H1 (cell line): ENCODE measurements around the gene SLC25A22. TPM values are rescaled to one million over a fixed set of nuclear protein-coding genes. Genes with fewer than 3 reads are reported as not detected.

Experiments used
- CTCF ChIA-PET: fragments of 300-600 bp; sonication (Branson Sonifier 250); formaldehyde crosslinking; loops from one replicate; lab custom pipeline; 2021; ENCODE audit not compliant: partially characterized antibody; lab: Charles Lee
- POLR2A ChIA-PET: fragments of 300-600 bp; sonication (Branson Sonifier 250); formaldehyde crosslinking; loops from one replicate; lab custom pipeline; 2021; ENCODE audit warnings: inconsistent platforms; ENCODE audit not compliant: partially characterized antibody; lab: Charles Lee
- DNase-seq, 2 experiments: peaks; one replicate each; pipeline versions ENCODE4 v3.0.0 to v3.0.0-alpha.2; 2010 to 2022; ENCODE audit warnings: low spot score in 2 of 2, low read depth in 1 of 2, mixed read lengths in 1 of 2
- FAIRE-seq: peaks from 2 replicates; lab custom pipeline; 2011; peaks lifted over from hg19 to GRCh38; lab: Jason Lieb, UNC
- H2AFZ ChIP-seq: 2 replicates; pipeline ENCODE4 v1.8.1; 2012; ENCODE audit warnings: low read length, inconsistent platforms
- H2AK5ac ChIP-seq: 2 replicates; pipeline ENCODE4 v1.6.1; 2013; ENCODE audit warnings: low read depth, low read length
- H2BK120ac ChIP-seq: replicated peaks from 2 replicates; pipeline ENCODE3; 2013; ENCODE audit warnings: low read depth, low read length, inconsistent platforms
- H2BK12ac ChIP-seq: 2 replicates; pipeline ENCODE4 v1.6.1; 2013; ENCODE audit warnings: low read depth, low read length
- H2BK15ac ChIP-seq: 2 replicates; pipeline ENCODE4 v1.6.1; 2013; ENCODE audit warnings: low read length
- H2BK20ac ChIP-seq: 2 replicates; pipeline ENCODE4 v1.6.1; 2013; ENCODE audit warnings: low read length
- H2BK5ac ChIP-seq: 2 replicates; pipeline ENCODE4 v1.6.1; 2013; ENCODE audit warnings: low read depth, low read length
- H3K14ac ChIP-seq: 2 replicates; pipeline ENCODE4 v1.6.1; 2013; ENCODE audit warnings: inconsistent platforms; ENCODE audit not compliant: insufficient read length
- H3K18ac ChIP-seq: 2 replicates; pipeline ENCODE4 v1.6.1; 2013; ENCODE audit warnings: low read length; ENCODE audit errors: extremely low read depth
- H3K23ac ChIP-seq: 2 replicates; pipeline ENCODE4 v1.6.1; 2013; ENCODE audit warnings: inconsistent platforms; ENCODE audit not compliant: insufficient read length
- H3K23me2 ChIP-seq: 2 replicates; pipeline ENCODE4 v1.6.1; 2013; ENCODE audit warnings: low read depth, low read length
- H3K27ac ChIP-seq: 2 replicates; pipeline ENCODE4 v1.6.1; 2011; ENCODE audit warnings: low read depth, low read length, inconsistent platforms
- H3K27me3 ChIP-seq, 4 experiments: replicated peaks in 1 of 4; 1 replicate in 1 of 4; 2 replicates in 3 of 4; pipeline versions ENCODE4 v1.6.1 to v1.8.1; 2011 to 2013; ENCODE audit warnings: low read length in 3 of 4, mild to moderate bottlenecking in 3 of 4, inconsistent platforms in 2 of 4, mixed read lengths in 2 of 4, moderate library complexity in 1 of 4; ENCODE audit not compliant: control insufficient read depth in 3 of 4, insufficient read depth in 3 of 4; ENCODE audit errors: extremely low read depth in 1 of 4
- H3K36me3 ChIP-seq, 4 experiments: 2 replicates each; pipeline versions ENCODE4 v1.6.1 to v1.8.1; 2011 to 2013; ENCODE audit warnings: mild to moderate bottlenecking in 4 of 4, low read length in 3 of 4, moderate library complexity in 2 of 4, control low read depth in 1 of 4, inconsistent platforms in 1 of 4; ENCODE audit not compliant: insufficient read depth in 4 of 4, control insufficient read depth in 2 of 4
- H3K4ac ChIP-seq: replicated peaks from 2 replicates; pipeline ENCODE3; 2013; ENCODE audit warnings: low read length, low read depth, mixed read lengths, inconsistent platforms; ENCODE audit not compliant: insufficient read length
- H3K4me1 ChIP-seq, 4 experiments: replicated peaks in 1 of 4; 1 replicate in 1 of 4; 2 replicates in 3 of 4; pipeline versions ENCODE4 v1.6.1 to v1.8.1; 2011 to 2013; ENCODE audit warnings: low read length in 3 of 4, inconsistent platforms in 2 of 4, mixed read lengths in 1 of 4; ENCODE audit not compliant: insufficient read depth in 4 of 4, control insufficient read depth in 3 of 4
- H3K4me2 ChIP-seq, 2 experiments: 2 replicates each; pipeline versions ENCODE4 v1.6.1 to v1.8.1; 2011 to 2013; ENCODE audit warnings: low read depth in 2 of 2, low read length in 2 of 2, control low read depth in 1 of 2, inconsistent platforms in 1 of 2, mild to moderate bottlenecking in 1 of 2; ENCODE audit not compliant: insufficient read depth in 1 of 2
- H3K4me3 ChIP-seq, 4 experiments: fragments of 200-600, 300-600 bp in 1 of 4; sonication (generic), shearing (Covaris generic), sonication (Bioruptor Twin) in 1 of 4; 2 replicates each; pipeline versions ENCODE4 v1.5.1 to v1.8.1; 2011 to 2016; ENCODE audit warnings: low read length in 4 of 4, low read depth in 3 of 4, control low read depth in 2 of 4, inconsistent platforms in 2 of 4, mild to moderate bottlenecking in 2 of 4, mixed read lengths in 1 of 4, moderate library complexity in 1 of 4; ENCODE audit not compliant: insufficient read depth in 2 of 4; ENCODE audit errors: extremely low read depth in 1 of 4
- H3K56ac ChIP-seq: replicated peaks from 2 replicates; pipeline ENCODE3; 2013; ENCODE audit warnings: low read depth, mild to moderate bottlenecking, mixed read lengths, low read length, inconsistent platforms; ENCODE audit not compliant: insufficient read length
- H3K79me1 ChIP-seq: 2 replicates; pipeline ENCODE4 v1.6.1; 2013; ENCODE audit warnings: low read depth, low read length, control low read depth
- H3K79me2 ChIP-seq, 2 experiments: 2 replicates each; pipeline versions ENCODE4 v1.6.1 to v1.8.1; 2012 to 2013; ENCODE audit warnings: low read length in 2 of 2, mild to moderate bottlenecking in 2 of 2, inconsistent platforms in 1 of 2; ENCODE audit not compliant: insufficient read depth in 2 of 2, control insufficient read depth in 1 of 2
- H3K9ac ChIP-seq, 4 experiments: replicated peaks in 1 of 4; 1 replicate in 1 of 4; 2 replicates in 3 of 4; pipeline versions ENCODE4 v1.6.1 to v1.8.1; 2011 to 2013; ENCODE audit warnings: low read depth in 3 of 4, low read length in 3 of 4, control low read depth in 2 of 4, mild to moderate bottlenecking in 2 of 4, moderate library complexity in 2 of 4, inconsistent platforms in 1 of 4; ENCODE audit errors: extremely low read depth in 1 of 4
- H3K9me3 ChIP-seq, 2 experiments: 2 replicates each; pipeline versions ENCODE4 v1.6.1 to v1.8.1; 2012 to 2013; ENCODE audit warnings: mild to moderate bottlenecking in 2 of 2, moderate library complexity in 2 of 2, control low read depth in 1 of 2, inconsistent platforms in 1 of 2, low read depth in 1 of 2, low read length in 1 of 2, mixed read lengths in 1 of 2; ENCODE audit not compliant: insufficient read depth in 2 of 2
- H4K20me1 ChIP-seq, 2 experiments: replicated peaks in 1 of 2; 2 replicates each; pipeline versions ENCODE3 to v1.8.1; 2011 to 2013; ENCODE audit warnings: inconsistent platforms in 2 of 2, low read length in 2 of 2, mild to moderate bottlenecking in 1 of 2; ENCODE audit not compliant: insufficient read depth in 2 of 2, control insufficient read depth in 1 of 2
- H4K5ac ChIP-seq: 2 replicates; pipeline ENCODE4 v1.6.1; 2013; ENCODE audit warnings: low read length, low read depth, mixed read lengths, inconsistent platforms; ENCODE audit not compliant: insufficient read length
- H4K8ac ChIP-seq: 2 replicates; pipeline ENCODE4 v1.8.0; 2013; ENCODE audit warnings: mild to moderate bottlenecking, moderate library complexity, low read length, inconsistent platforms; ENCODE audit not compliant: insufficient read depth; ENCODE audit errors: extremely low read depth
- H4K91ac ChIP-seq: replicated peaks from 2 replicates; pipeline ENCODE3; 2013; ENCODE audit warnings: low read length, mixed read lengths, inconsistent platforms; ENCODE audit not compliant: insufficient read length
- POLR2AphosphoS5 ChIP-seq: IDR thresholded peaks from 2 replicates; pipeline ENCODE4 v1.6.1; 2011; ENCODE audit warnings: low read depth, low read length
- RAD21 ChIP-seq, 2 experiments: IDR thresholded peaks in 1 of 2; conservative IDR thresholded peaks in 1 of 2; 2 replicates each; pipeline ENCODE4 v1.6.1; 2011; ENCODE audit warnings: low read depth in 2 of 2, low read length in 2 of 2, improper control_type of control experiment in 1 of 2, inconsistent platforms in 1 of 2, mild to moderate bottlenecking in 1 of 2, moderate library complexity in 1 of 2
- RBBP5 ChIP-seq: IDR thresholded peaks from 2 replicates; pipeline ENCODE4 v1.7.1; 2012; ENCODE audit warnings: low read depth, mild to moderate bottlenecking, inconsistent platforms, low read length, moderate library complexity, borderline replicate concordance
- SP4 ChIP-seq: IDR thresholded peaks from 2 replicates; pipeline ENCODE4 v1.6.1; 2012; ENCODE audit warnings: low read length, inconsistent platforms
- WGBS, 2 experiments: shearing (Covaris generic) in 1 of 2; methylation state at CpG; one replicate each; pipeline versions ENCODE4 v1.1.6 to v1.1.7; 2013 to 2015; ENCODE audit warnings: low lambda C conversion rate in 2 of 2, mixed read lengths in 2 of 2, inconsistent platforms in 1 of 2, low coverage in 1 of 2, missing lambda C conversion rate in 1 of 2; ENCODE audit not compliant: insufficient replicate concordance in 2 of 2, insufficient coverage in 1 of 2, insufficient read length in 1 of 2; ENCODE audit errors: extremely low coverage in 1 of 2, missing lambda C conversion rate in 1 of 2; 5-methylcytosine and 5-hydroxymethylcytosine counted together
- polyA plus RNA-seq, 7 experiments: library from polyadenylated mRNA; depleted of rRNA in 3 of 7; stranded (reverse) in 5 of 7; unstranded in 2 of 7; fragments of >200 nt in 5 of 7; fragments of 200-250 nt in 2 of 7; gene quantifications; 1 replicate in 5 of 7; 2 replicates in 1 of 7; 4 replicates in 1 of 7; pipeline versions ENCODE4 v1.2.1 to v1.2.3, GENCODE V29; 2011 to 2013; ENCODE audit warnings: missing spikeins in 2 of 7, mixed read lengths in 2 of 7
- total RNA-seq: library from RNA; stranded (reverse); fragmentation: NEBNext Ultra II Directional; extraction: Animal tissue kit (Norgen Biotek cat#: 25700); gene quantifications from 2 replicates; pipeline ENCODE4 v1.2.1, GENCODE V29; 2021

SLC25A22 gene
- total and polyA plus RNA-seq, 2 of the 8 experiments (the other 6 are each of a cell fraction or from before 2014, with no cell fraction given), result 31.5 to 48.0 TPM

GRCh38 chr11:790721-791564, 7.1 kb downstream of the SLC25A22 start:
- no peak overlapping the region for H3K56ac ChIP-seq
- H3K79me1 ChIP-seq, result peaks cover 3% of the 10 kb centered on the region; the same call in 1 of the 2 replicates
- no peak overlapping the region for H3K18ac ChIP-seq
- H3K27me3 ChIP-seq, result no peaks in the 10 kb centered on the region
- peak overlapping the region; percentile 72; the same call in 1 of the 2 replicates for H2BK15ac ChIP-seq
- WGBS, 2 experiments, result 61% methylated on average over 18 of the region's 18 CpGs; no CpG with 5 or more reads in 1 of the 2 experiments
- no peak overlapping the region for H4K91ac ChIP-seq
- H2BK120ac ChIP-seq, result no peak overlapping the region
- no peak overlapping the region for H2AK5ac ChIP-seq
- peaks cover 0 to 12% (median 0%) of the 10 kb centered on the region in 4 experiments; a peak in 3 of 8 replicates for H3K36me3 ChIP-seq
- no peak overlapping the region for H2BK12ac ChIP-seq
- no peak overlapping the region for H3K23ac ChIP-seq
- H3K9ac ChIP-seq, result no peak overlapping the region
- H3K4me1 ChIP-seq, result peaks cover 0 to 25% (median 15%) of the 10 kb centered on the region in 4 experiments; a peak in 6 of 7 replicates
- H3K9me3 ChIP-seq, result no peaks in the 10 kb centered on the region
- H3K27ac ChIP-seq, result no peak overlapping the region
- peak overlapping the region; percentile 46 to 60 for H3K4me2 ChIP-seq
- FAIRE-seq (no peak), DNase-seq (peak in 1 of 2 experiments; percentile 85)
- peak overlapping the region; percentile 10 for H4K5ac ChIP-seq
- peaks cover 2 to 13% of the 10 kb centered on the region in 2 experiments for H4K20me1 ChIP-seq
- POLR2A ChIA-PET, result interaction anchor here (0.7 to 53.0 kb wide), 14 partner anchors 8 to 250 kb away, joined by 3 to 1917 read pairs (median 4); partner anchors contain the start of genes CD151, CRACR2B, GATD1 and PIDD1
- no peak overlapping the region for H2AFZ ChIP-seq
- H3K4ac ChIP-seq, result no peak overlapping the region
- H2BK20ac ChIP-seq, result no peak overlapping the region
- H3K79me2 ChIP-seq, result no peaks in the 10 kb centered on the region; a peak in 1 of 4 replicates
- CTCF ChIA-PET, result interaction anchor here (0.7 to 1.2 kb wide), 6 partner anchors 14 to 67 kb away, joined by 3 read pairs; no protein-coding TSS in a partner anchor
- H2BK5ac ChIP-seq, result peak overlapping the region; percentile 78
- peak overlapping the region in 1 of 4 experiments; percentile 44; a peak in 2 of 8 replicates for H3K4me3 ChIP-seq
- H3K23me2 ChIP-seq, result no peaks in the 10 kb centered on the region; the same call in 1 of the 2 replicates
- H3K14ac ChIP-seq, result no peak overlapping the region
- no peak overlapping the region; the same call in 1 of the 2 replicates for H4K8ac ChIP-seq
- TF ChIP-seq RBBP5 (no peak), POLR2AphosphoS5 (no peak), SP4 (no peak; the same call in 1 of the 2 replicates), RAD21 (IDR thresholded peaks at IDR 0.05 in 1 of 2, conservative IDR thresholded peaks at IDR 0.05 in 1 of 2; ENCODE audit: low read depth in 2 of 2, low read length in 2 of 2) (no peak)
